ENCODE measurements around the gene RIBC2.
A peak's percentile ranks its signal among the peaks of the same experiment; 100 is the strongest.
"Not testable (repeated sequence)": the region's sequence is repeated elsewhere in the genome, so short reads cannot be mapped to it uniquely, and the experiment has no call there.

The RIBC2 gene

GRCh38 chr22:45413368-45414211, at the start of gene RIBC2, which contains the start of gene SMC1B:
Gene RIBC2, plus strand, starts transcription at chr22:45413693. Its CDS starts 194 bp downstream, at chr22:45413887.
Gene SMC1B, minus strand, starts transcription at chr22:45413599. Its CDS starts 32 bp downstream, at chr22:45413567.
- DNase-seq: peak; percentile 91

DNA sequence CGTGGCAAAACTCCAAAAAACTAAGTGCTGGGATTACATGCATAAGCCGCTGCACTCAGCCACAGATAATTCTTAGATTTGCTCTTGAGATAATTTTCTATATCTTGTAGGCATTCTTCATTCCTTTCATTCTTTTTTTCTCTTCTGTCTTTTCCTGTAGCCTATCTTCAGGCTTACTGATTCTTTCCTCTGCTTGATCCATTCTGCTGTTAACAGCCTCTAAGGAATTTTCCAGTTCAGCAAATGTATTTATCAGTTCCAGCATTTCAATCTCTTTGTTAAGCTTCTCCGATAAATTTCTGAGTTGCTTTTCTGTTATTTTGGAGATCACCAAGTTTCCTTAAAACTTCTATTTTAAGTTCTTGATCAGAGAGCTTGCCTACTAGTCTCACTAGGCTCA, 46.8 kb upstream of the RIBC2 start:
- DNase-seq: no peak

GRCh38 chr22:45373592-45373991, 39.9 kb upstream of the RIBC2 start:
- DNase-seq: not testable (repeated sequence)

DNA sequence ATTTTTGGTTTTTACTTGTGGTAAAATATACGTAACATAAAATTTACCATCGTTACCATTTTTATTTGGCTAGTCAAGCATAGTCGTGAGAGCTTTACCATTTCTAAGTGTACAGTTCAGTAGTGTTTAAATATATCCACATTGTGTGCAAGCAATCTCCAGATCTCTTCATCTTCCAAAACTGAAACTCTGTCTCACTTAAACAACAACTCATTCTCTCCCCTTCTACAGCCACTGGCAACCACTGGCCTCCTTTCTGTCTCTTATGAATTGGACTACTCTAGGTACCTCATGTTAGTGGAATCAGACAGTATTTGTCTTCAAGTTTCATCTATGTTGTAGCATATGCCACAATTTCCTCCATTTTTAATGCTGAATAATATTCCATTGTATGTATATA, 37.5 kb upstream of the RIBC2 start:
- no peak for DNase-seq

GRCh38 chr22:45376703-45377102, 36.8 kb upstream of the RIBC2 start:
- DNase-seq: no peak

DNA sequence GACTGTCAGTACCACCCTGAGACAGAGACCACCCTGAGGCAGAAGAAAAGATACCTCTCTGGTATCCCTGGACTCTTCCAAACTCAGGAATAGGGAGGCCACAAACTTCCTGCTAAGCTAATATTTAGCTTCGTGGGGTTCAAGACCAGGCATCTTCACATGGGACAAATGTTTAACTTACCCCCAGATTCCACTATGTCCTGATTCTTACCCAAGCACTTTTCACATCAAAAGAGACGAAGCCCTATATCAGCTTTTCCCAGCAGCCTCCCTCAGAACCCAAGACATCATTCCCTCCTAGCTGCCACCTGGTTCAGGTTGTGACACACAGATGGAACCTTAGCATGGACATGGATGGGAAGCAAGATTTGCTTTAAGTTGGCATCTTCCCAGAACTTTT, 32.1 kb upstream of the RIBC2 start:
- no peak for DNase-seq

- no peak for DNase-seq
Observed at GRCh38 chr22:45389546-45389945, 23.9 kb upstream of the RIBC2 start.

- DNase-seq: peak; percentile 7
Observed at GRCh38 chr22:45397806-45398205, 15.7 kb upstream of the RIBC2 start.

GRCh38 chr22:45398214-45398613, 15.3 kb upstream of the RIBC2 start:
- DNase-seq: no peak

DNA sequence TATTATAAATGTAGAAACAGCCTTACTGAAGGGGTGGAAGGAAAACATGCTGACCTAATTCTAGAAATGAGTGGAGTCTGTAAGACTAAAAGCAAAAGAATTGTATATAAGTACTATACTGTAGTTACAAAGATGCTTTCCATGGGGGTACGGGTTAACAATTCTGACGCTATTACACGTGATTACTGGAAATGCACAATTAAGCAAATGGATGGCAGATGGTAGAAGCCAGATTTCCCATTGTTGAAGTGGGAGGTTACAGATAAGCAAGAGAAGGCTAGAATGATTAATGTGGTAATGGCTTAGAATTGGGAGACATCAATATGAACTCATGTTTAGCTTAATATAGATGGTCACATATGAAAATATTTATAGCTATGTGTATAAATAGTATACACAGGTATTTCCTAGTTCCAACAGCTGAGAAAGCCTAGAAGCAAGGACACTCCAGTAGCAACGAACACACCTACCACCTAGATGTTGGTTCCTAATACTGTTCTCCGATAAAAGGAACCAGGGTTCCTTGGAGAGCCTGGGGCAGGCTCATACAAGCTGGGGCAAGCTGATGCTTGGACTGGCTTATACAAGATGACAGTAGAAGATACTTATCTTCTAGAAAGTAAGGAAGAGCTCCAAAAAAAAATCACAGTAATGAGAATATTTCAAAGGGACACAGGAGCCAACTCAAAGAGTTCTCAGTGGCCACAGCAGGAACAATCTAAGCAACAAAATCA, 13.6 kb upstream of the RIBC2 start:
- DNase-seq: no peak

- no peak for DNase-seq
Observed at GRCh38 chr22:45402466-45402985, 11.0 kb upstream of the RIBC2 start.

- no peak for DNase-seq
Observed at GRCh38 chr22:45407793-45408192, 5.7 kb upstream of the RIBC2 start.

DNA sequence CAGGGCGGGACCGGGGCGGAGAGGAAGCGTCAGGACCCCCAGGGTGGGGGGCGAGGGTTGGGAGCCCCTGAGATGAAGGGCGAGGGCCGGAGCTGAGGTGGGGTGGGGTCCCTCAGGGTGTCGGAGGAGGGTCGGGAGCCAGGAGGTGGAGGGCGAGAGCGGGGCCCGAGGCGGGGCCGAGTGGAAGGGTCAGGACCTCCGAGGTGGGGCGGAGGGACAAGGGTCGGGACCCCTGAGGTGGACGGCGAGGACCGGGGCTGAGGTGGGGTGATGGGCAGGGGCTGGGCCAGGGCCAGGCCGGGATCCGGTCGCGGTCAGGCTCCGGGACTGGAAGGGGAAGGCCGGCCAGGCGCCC, 503 bp upstream of the RIBC2 start:
- no peak for DNase-seq

DNA sequence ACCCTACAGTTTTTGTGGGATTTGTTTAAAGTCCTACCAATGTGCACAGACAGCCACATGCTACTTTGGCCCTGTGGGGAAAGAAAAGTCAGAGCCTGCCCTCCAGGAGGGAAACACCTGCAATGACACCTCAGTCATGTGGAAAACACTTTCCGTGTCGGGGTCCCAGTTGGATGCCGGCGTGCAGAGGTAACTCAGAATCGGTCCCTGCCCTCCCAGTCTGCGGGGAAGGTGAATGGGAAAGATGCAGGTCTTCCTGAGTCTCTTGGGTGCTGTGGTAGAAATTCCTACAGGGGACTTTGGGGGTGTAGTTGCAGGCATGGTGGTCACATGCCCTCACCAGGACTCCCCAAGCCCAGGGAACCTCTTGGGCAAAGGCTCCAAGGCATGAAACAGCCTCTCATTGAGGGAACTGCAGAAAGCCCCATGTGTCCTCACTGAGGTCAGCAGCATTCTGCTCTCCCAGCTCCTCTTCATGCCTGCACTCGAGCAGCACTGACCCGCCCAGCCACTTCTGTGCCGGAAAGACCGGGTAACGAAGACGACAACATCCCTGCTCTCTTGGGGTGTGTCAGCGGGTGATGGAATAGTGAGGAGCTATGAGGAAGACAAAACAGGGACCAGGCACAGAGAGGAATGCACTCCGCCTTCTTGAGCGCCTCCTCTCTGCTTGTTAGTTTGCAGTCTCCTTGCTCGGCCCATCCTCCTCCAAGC, 4.7 kb downstream of the RIBC2 start:
- no peak for DNase-seq

GRCh38 chr22:45418770-45419138, 5.3 kb downstream of the RIBC2 start:
- DNase-seq: no peak

- no peak for DNase-seq
Observed at GRCh38 chr22:45420011-45420410, 6.5 kb downstream of the RIBC2 start.

DNA sequence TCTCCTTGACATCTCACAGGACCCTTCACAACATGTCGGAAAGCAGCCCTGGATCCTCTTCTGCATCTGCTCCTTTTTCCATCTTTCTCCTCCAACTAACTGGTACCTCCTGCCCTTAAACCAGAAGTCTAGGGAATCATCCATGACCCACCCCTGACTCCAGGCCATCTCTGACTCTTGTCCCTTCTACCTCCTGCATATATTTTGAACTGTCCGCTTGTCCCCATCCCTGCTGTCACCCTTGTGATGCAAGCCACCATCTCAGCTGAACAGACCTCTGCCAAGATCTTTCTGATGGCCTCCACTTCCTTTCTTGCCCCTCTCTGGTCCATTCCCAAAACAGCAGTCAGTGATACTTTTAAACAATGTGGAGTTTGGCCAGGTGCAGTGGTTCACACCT, 7.0 kb downstream of the RIBC2 start:
- DNase-seq: no peak

DNA sequence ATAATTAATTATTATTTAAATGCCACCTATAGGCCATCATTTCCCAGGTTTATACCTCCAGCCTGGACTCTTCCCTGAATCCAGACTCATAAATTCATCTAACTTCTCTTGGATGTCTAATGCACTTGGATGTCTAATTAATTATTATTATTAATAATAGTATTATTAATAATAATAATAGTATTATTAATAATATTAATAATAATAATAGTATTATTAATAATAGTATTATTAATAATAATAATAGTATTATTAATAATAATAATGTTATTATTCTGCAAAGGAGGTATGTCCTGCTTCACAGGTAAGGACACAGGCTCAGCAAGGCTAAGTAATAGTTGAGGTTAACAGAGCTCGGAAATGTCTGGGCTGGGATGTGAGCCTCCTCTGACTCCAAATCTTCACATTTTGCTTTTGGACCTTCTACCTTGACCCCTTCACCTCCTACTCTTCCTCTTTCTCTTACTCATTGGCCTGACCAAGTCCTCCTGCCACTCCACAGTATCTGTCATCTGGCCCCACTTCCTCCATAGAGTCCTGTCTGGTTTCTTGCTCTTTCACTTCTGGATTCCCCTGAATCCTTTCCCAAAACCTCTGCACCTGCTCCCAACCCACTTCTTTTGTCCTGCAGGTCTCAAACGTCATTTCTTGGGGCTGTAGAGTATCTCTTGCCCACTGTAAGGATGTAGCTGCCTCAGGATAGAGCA, 8.0 kb downstream of the RIBC2 start:
- no peak for DNase-seq

- DNase-seq: no peak
Observed at GRCh38 chr22:45422237-45422983, 8.9 kb downstream of the RIBC2 start.

DNA sequence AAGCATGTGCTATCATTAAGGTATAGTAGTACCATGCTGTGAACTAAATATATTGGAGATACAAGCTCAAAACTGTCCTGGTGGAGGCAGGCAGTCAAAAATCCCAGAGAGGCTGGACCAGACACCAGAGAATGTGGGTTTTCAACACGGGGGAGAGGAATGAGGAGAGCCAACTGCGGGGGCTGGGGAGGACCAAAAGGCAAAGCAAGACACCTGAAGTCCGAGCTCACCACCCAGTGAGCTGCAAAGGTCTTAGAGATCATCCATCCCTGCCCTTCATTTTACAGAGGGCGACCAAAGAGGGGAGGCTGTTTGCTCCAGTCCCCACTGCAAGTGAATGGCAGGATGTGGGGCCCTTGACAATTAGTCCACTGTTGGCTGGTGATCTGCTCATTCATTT, 10.0 kb downstream of the RIBC2 start:
- DNase-seq: no peak

GRCh38 chr22:45424241-45424731, 10.8 kb downstream of the RIBC2 start:
- DNase-seq: no peak

DNA sequence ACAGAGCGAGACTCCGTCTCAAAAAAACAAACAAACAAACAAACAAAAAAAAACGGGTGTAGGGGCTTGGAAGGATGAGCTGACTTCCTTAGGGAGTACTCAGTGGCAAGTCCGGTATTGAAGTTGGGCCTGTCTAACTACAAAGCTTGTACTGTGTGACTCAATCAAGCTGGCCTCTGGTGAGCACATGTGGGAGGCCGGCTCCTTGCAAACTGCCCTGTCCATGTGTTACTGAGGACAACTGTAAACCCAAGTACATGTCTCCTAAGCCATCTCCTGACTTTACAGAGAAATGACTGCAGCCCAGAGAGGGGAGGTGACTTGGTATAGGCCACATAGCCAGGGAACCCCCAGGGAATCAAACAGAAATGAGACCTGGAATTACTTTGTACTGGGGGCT, 11.6 kb downstream of the RIBC2 start:
- no peak for DNase-seq

All from activated CD4-positive, alpha-beta T cell treated with anti-CD3 and anti-CD28 coated beads, Interleukin-2, Interleukin-6, amounts not matched to agents 100 ng/mL and 50 ng/mL, durations not matched to agents 16 hours and 8 hours (primary cell).